WTC11 (cell line): ENCODE measurements around the gene POLR3A. TPM values are rescaled to one million over a fixed set of nuclear protein-coding genes. Genes with fewer than 3 reads are reported as not detected.

Experiments used
- ATAC-seq: fragments of 200-7000 bp; cut with Tn5 transposase; 2 replicates; pipeline ENCODE4 v1.10.0; 2021; ENCODE audit warnings: mild to moderate bottlenecking, moderate library complexity
- CTCF ChIA-PET: fragments of 300-600 bp; sonication (Branson Sonifier 250); formaldehyde crosslinking; loops from one replicate; lab custom pipeline; 2021; ENCODE audit warnings: antibody characterized with exemption; lab: Charles Lee
- POLR2A ChIA-PET: fragments of 350-600 bp; sonication (Branson Sonifier 250); formaldehyde crosslinking; loops from one replicate; lab custom pipeline; 2021; ENCODE audit warnings: antibody characterized with exemption; lab: Charles Lee
- DNase-seq: peaks from one replicate; pipeline ENCODE4 v3.0.0; 2021; ENCODE audit warnings: low spot score
- H3K27ac Mint-ChIP-seq: 2 replicates; pipeline ENCODE4 v1.8.0; 2021; ENCODE audit warnings: mixed read lengths
- H3K27me3 Mint-ChIP-seq: 2 replicates; pipeline ENCODE4 v1.8.0; 2021; ENCODE audit warnings: low read depth, mild to moderate bottlenecking, moderate library complexity, mixed read lengths
- H3K36me3 Mint-ChIP-seq: 2 replicates; pipeline ENCODE4 v1.8.0; 2021; ENCODE audit warnings: mixed read lengths
- H3K4me1 Mint-ChIP-seq: 2 replicates; pipeline ENCODE4 v1.8.0; 2022; ENCODE audit warnings: mixed read lengths
- H3K4me3 Mint-ChIP-seq: 2 replicates; pipeline ENCODE4 v1.8.0; 2021; ENCODE audit warnings: mild to moderate bottlenecking, moderate library complexity, mixed read lengths
- H3K9me3 Mint-ChIP-seq: 2 replicates; pipeline ENCODE4 v1.8.0; 2021; ENCODE audit warnings: mixed read lengths
- E2F4 ChIP-seq: sonication (generic); formaldehyde crosslinking; IDR thresholded peaks from 2 replicates; pipeline ENCODE4 v1.8.1; 2022; ENCODE audit warnings: low read depth, mild to moderate bottlenecking, moderate library complexity, missing genetic modification reagents, borderline replicate concordance
- ELF4 ChIP-seq: sonication (generic); formaldehyde crosslinking; IDR thresholded peaks from 2 replicates; pipeline ENCODE4 v1.8.1; 2022; ENCODE audit warnings: low read depth, mild to moderate bottlenecking, moderate library complexity, missing genetic modification reagents
- EMX1 ChIP-seq: fragments of 250-450 bp; sonication (Bioruptor Pico); IDR thresholded peaks from 2 replicates; pipeline ENCODE4 v1.8.0; 2021; ENCODE audit warnings: mild to moderate bottlenecking
- FOXP1 ChIP-seq: sonication (generic); formaldehyde crosslinking; IDR thresholded peaks from 2 replicates; pipeline ENCODE4 v1.8.0; 2022; ENCODE audit warnings: missing genetic modification reagents, mild to moderate bottlenecking, moderate library complexity, borderline replicate concordance
- MYBL2 ChIP-seq: sonication (generic); formaldehyde crosslinking; IDR thresholded peaks from 2 replicates; pipeline ENCODE4 v1.8.1; 2023; ENCODE audit warnings: mild to moderate bottlenecking, moderate library complexity, missing genetic modification reagents
- NFATC4 ChIP-seq: fragments of 250-450 bp; sonication (Bioruptor Pico); IDR thresholded peaks from 2 replicates; pipeline ENCODE4 v1.9.0; 2021; ENCODE audit warnings: mild to moderate bottlenecking
- RELA ChIP-seq: sonication (generic); formaldehyde crosslinking; IDR thresholded peaks from 2 replicates; pipeline ENCODE4 v1.8.1; 2022; ENCODE audit warnings: missing genetic modification reagents, mild to moderate bottlenecking, borderline replicate concordance
- SMAD4 ChIP-seq: sonication (generic); formaldehyde crosslinking; IDR thresholded peaks from 2 replicates; pipeline ENCODE4 v1.8.0; 2022; ENCODE audit warnings: mild to moderate bottlenecking, missing genetic modification reagents
- STAT6 ChIP-seq: sonication (generic); formaldehyde crosslinking; conservative IDR thresholded peaks from 2 replicates; pipeline ENCODE4 v1.8.1; 2023; ENCODE audit warnings: mild to moderate bottlenecking, low read depth, missing genetic modification reagents, moderate library complexity
- TCF7 ChIP-seq: sonication (generic); formaldehyde crosslinking; IDR thresholded peaks from 2 replicates; pipeline ENCODE4 v1.8.0; 2022; ENCODE audit warnings: mild to moderate bottlenecking, low read depth, missing genetic modification reagents, moderate library complexity
- ZBTB43 ChIP-seq: sonication (generic); formaldehyde crosslinking; IDR thresholded peaks from 2 replicates; pipeline ENCODE4 v1.8.1; 2023; ENCODE audit warnings: mild to moderate bottlenecking, missing genetic modification reagents
- ZNF121 ChIP-seq: sonication (generic); formaldehyde crosslinking; IDR thresholded peaks from 2 replicates; pipeline ENCODE4 v1.8.0; 2023; ENCODE audit warnings: missing genetic modification reagents
- ZNF138 ChIP-seq: sonication (generic); formaldehyde crosslinking; conservative IDR thresholded peaks from 2 replicates; pipeline ENCODE4 v1.8.1; 2022; ENCODE audit warnings: mild to moderate bottlenecking, moderate library complexity, missing genetic modification reagents
- ZNF263 ChIP-seq: sonication (generic); formaldehyde crosslinking; IDR thresholded peaks from 2 replicates; pipeline ENCODE4 v1.8.1; 2022; ENCODE audit warnings: low read depth, mild to moderate bottlenecking, moderate library complexity, missing genetic modification reagents
- ZNF317 ChIP-seq: sonication (generic); formaldehyde crosslinking; IDR thresholded peaks from 2 replicates; pipeline ENCODE4 v1.8.1; 2023; ENCODE audit warnings: low read depth, mild to moderate bottlenecking, moderate library complexity, missing genetic modification reagents, borderline replicate concordance
- ZNF512 ChIP-seq: sonication (generic); formaldehyde crosslinking; IDR thresholded peaks from 2 replicates; pipeline ENCODE4 v1.8.1; 2022; ENCODE audit warnings: missing genetic modification reagents, borderline replicate concordance
- ZNF532 ChIP-seq: fragments of 250-450 bp; sonication (Bioruptor Pico); IDR thresholded peaks from 2 replicates; pipeline ENCODE4 v1.9.0; 2021; ENCODE audit warnings: mild to moderate bottlenecking, borderline replicate concordance
- ZSCAN18 ChIP-seq: fragments of 250-450 bp; sonication (Bioruptor Pico); IDR thresholded peaks from 2 replicates; pipeline ENCODE4 v2.1.2; 2022; ENCODE audit warnings: mild to moderate bottlenecking, moderate library complexity
- total RNA-seq: library from RNA; stranded (reverse); gene quantifications from 3 replicates; pipeline ENCODE4 v1.2.3, GENCODE V29; 2021
- TF ChIP-seq, protein P1 (sequence below): sonication (generic); formaldehyde crosslinking; IDR thresholded peaks from 2 replicates; pipeline ENCODE4 v1.8.1; 2022; ENCODE audit warnings: low read depth, missing genetic modification reagents, borderline replicate concordance

The POLR3A gene
- total RNA-seq, 1 experiment from 2014 or later, result 32.2 TPM

DNA sequence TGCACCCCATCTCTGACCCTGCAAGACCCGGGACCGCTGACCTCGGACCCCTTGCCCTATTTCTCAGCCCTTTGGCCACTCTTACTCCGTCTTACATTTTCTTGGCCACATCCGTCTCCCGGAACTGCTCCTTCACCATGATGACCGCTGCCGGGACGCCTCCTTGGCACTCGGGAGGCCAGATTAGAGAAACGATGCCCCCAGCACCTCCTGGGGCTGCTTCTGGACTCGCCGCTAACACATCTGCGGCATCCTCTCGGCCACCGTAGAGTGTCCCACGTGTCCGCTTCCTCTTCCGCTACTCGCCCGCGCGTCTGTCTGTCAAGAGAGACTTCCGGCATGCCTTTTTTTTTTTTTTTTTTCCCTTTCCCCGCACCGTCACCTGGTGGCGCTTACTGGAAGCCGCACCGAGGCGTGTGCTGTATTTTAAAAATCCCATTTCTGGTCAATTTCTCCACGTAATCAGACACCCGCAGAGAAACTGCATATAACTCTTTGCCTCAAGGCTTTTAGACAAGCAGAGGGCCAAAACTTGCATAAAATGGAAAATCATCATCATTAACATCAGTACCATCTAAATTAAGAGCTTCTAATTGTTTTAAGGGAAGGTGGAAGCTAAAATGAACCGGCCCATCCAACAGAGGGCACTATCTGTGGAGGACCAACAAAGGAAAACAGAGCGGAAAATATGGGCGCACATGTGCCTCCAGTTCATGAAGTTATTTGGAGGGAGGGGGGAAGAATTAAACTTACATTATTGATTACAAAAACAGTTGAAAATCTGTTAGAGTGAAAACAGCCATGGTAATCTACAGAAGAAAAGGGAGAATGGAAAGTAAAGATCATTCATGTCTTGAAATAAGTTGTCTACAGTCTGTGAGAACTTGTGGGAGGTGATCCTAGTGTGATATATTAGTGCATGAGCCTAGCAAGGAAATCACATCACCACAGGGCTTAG lies at the start of gene POLR3A (continued):
- TF ChIP-seq FOXP1, result 0 out of 2 replicates have a peak, but pooled peaks have one; percentile 43
- TF ChIP-seq ELF4, result no peak
- TF ChIP-seq MYBL2 (CRISPR knock-in tag), result 0 out of 2 replicates have a peak, but pooled peaks have one; percentile 37
- no peak for TF ChIP-seq SMAD4
- TF ChIP-seq EMX1, result no peak
- no peak for TF ChIP-seq ZBTB43 (CRISPR knock-in tag)
- no peak for TF ChIP-seq ZNF263 (CRISPR knock-in tag)
- no peak for TF ChIP-seq ZSCAN18
- no peak for TF ChIP-seq ZNF317 (CRISPR knock-in tag)
- TF ChIP-seq ZNF121 (CRISPR knock-in tag), result no peak
- no peak for TF ChIP-seq RELA (CRISPR knock-in tag)
- TF ChIP-seq ZNF138 (CRISPR knock-in tag), result no peak
- no peak for TF ChIP-seq ZNF512 (CRISPR knock-in tag)
- TF ChIP-seq E2F4 (CRISPR knock-in tag), result no peak
- no peak for TF ChIP-seq NFATC4 (CRISPR knock-in tag)
- TF ChIP-seq, protein P1, sequence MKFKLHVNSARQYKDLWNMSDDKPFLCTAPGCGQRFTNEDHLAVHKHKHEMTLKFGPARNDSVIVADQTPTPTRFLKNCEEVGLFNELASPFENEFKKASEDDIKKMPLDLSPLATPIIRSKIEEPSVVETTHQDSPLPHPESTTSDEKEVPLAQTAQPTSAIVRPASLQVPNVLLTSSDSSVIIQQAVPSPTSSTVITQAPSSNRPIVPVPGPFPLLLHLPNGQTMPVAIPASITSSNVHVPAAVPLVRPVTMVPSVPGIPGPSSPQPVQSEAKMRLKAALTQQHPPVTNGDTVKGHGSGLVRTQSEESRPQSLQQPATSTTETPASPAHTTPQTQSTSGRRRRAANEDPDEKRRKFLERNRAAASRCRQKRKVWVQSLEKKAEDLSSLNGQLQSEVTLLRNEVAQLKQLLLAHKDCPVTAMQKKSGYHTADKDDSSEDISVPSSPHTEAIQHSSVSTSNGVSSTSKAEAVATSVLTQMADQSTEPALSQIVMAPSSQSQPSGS, result no peak
- no peak for TF ChIP-seq TCF7 (CRISPR knock-in tag)

- POLR2A ChIA-PET, result interaction anchor here (0.6 kb wide), 2 partner anchors 32 to 336 kb away, joined by 5 to 6 read pairs; no protein-coding TSS in a partner anchor
- Mint-ChIP-seq H3K27ac (no peak overlapping the region), H3K4me1 (no peaks in the 10 kb centered on the region), H3K36me3 (peaks cover 23% of the 10 kb centered on the region), H3K27me3 (peaks cover 3% of the 10 kb centered on the region; the same call in 1 of the 2 replicates), H3K4me3 (no peak overlapping the region), H3K9me3 (peaks cover 15% of the 10 kb centered on the region)
- DNase-seq, result no peak
- CTCF ChIA-PET, result interaction anchor here (1.0 to 1.3 kb wide), 2 partner anchors 30 to 31 kb away, joined by 3 read pairs; no protein-coding TSS in a partner anchor
- ATAC-seq, result no peak
- TF ChIP-seq ZNF532 (CRISPR knock-in tag) (no peak), STAT6 (CRISPR knock-in tag) (no peak)
These were observed 49.4 kb upstream of the POLR3A start for GRCh38 chr10:78078539-78079330.
